SU-DHL-6 (cell line): ENCODE data around the gene IFIT5.
"Not testable (repeated sequence)": the region's sequence is repeated elsewhere in the genome, so short reads cannot be mapped to it uniquely, and the experiment has no call there.

Experiments
- H2AFZ ChIP-seq: fragments of 200-600 bp; sonication (generic); 2 replicates; pipeline ENCODE4 v1.6.1; 2014; ENCODE audit warnings: low read depth, mild to moderate bottlenecking, moderate library complexity, mixed read lengths, antibody characterized with exemption, low read length; ENCODE audit not compliant: severe bottlenecking
- H3F3A ChIP-seq: fragments of 200-600 bp; shearing (Covaris generic); 2 replicates; pipeline ENCODE4 v1.6.0; 2016; ENCODE audit warnings: antibody characterized with exemption, mild to moderate bottlenecking; ENCODE audit not compliant: insufficient read depth
- H3K27ac ChIP-seq: fragments of 200-600 bp; sonication (generic); 2 replicates; pipeline ENCODE4 v1.5.1; 2016; ENCODE audit warnings: low read depth, mild to moderate bottlenecking, low read length, moderate library complexity, mixed read lengths
- H3K27me3 ChIP-seq: fragments of 200-600 bp; sonication (generic), shearing (Covaris generic); 2 replicates; pipeline ENCODE4 v1.6.0; 2014; ENCODE audit warnings: mild to moderate bottlenecking, low read length
- H3K36me3 ChIP-seq: fragments of 200-600 bp; sonication (generic); 2 replicates; pipeline ENCODE4 v1.6.1; 2014; ENCODE audit warnings: mild to moderate bottlenecking, low read length, mixed read lengths
- H3K4me2 ChIP-seq: fragments of 300-600, 200-600 bp; shearing (Covaris generic), sonication (generic); 2 replicates; pipeline ENCODE4 v1.6.0; 2014; ENCODE audit warnings: low read length, low read depth, mild to moderate bottlenecking; ENCODE audit not compliant: poor library complexity, severe bottlenecking
- H3K4me3 ChIP-seq: fragments of 200-600 bp; sonication (generic); 2 replicates; pipeline ENCODE4 v1.5.1; 2014; ENCODE audit warnings: antibody characterized with exemption, low read length, mild to moderate bottlenecking, mixed read lengths; ENCODE audit not compliant: insufficient read depth, poor library complexity, severe bottlenecking
- H3K79me2 ChIP-seq: fragments of 200-600 bp; sonication (generic); 2 replicates; pipeline ENCODE4 v1.6.1; 2014; ENCODE audit warnings: mild to moderate bottlenecking, low read length, moderate library complexity; ENCODE audit not compliant: insufficient read depth
- H3K9ac ChIP-seq: fragments of 200-600 bp; sonication (generic); 2 replicates; pipeline ENCODE4 v1.7.0; 2014; ENCODE audit warnings: mild to moderate bottlenecking, low read length
- H3K9me2 ChIP-seq: fragments of 200-600 bp; sonication (generic); replicated peaks from 2 replicates; pipeline ENCODE4 v1.6.1; 2014; ENCODE audit warnings: low read length; ENCODE audit not compliant: insufficient read depth
- H3K9me3 ChIP-seq: fragments of 200-600 bp; sonication (generic); 2 replicates; pipeline ENCODE4 v1.6.1; 2014; ENCODE audit warnings: low read length, mixed read lengths; ENCODE audit not compliant: insufficient read depth
- H4K20me1 ChIP-seq: fragments of 200-600 bp; sonication (generic); 2 replicates; pipeline ENCODE4 v1.6.1; 2014; ENCODE audit warnings: low read depth, mild to moderate bottlenecking, antibody characterized with exemption, low read length, moderate library complexity, mixed read lengths
- EZH2phosphoT487 ChIP-seq: fragments of 200-600 bp; sonication (generic), shearing (Covaris generic); conservative IDR thresholded peaks from 2 replicates; pipeline ENCODE4 v1.6.1; 2018; ENCODE audit warnings: mild to moderate bottlenecking, antibody characterized with exemption, low read length, moderate library complexity, mixed read lengths
- TF ChIP-seq, protein P1 (sequence below): fragments of 200-600 bp; sonication (generic); IDR thresholded peaks from one replicate; pipeline ENCODE4 v1.5.1; 2017; ENCODE audit warnings: antibody characterized with exemption, mild to moderate bottlenecking, low read length, moderate library complexity; ENCODE audit not compliant: insufficient read depth, poor library complexity, severe bottlenecking

The IFIT5 gene

GRCh38 chr10:89442289-89442688 lies 27.9 kb downstream of the IFIT5 start:
- H3K9me3 ChIP-seq, result no peaks in the 10 kb centered on the region
- no peak overlapping the region for H3K4me3 ChIP-seq
- H3K79me2 ChIP-seq, result no peaks in the 10 kb centered on the region
- H3K27me3 ChIP-seq, result no peaks in the 10 kb centered on the region
- H3K27ac ChIP-seq, result no peak overlapping the region
- H3K9me2 ChIP-seq, result no peaks in the 10 kb centered on the region
- H3K9ac ChIP-seq, result no peak overlapping the region
- no peaks in the 10 kb centered on the region for H3F3A ChIP-seq
- TF ChIP-seq, protein P1, sequence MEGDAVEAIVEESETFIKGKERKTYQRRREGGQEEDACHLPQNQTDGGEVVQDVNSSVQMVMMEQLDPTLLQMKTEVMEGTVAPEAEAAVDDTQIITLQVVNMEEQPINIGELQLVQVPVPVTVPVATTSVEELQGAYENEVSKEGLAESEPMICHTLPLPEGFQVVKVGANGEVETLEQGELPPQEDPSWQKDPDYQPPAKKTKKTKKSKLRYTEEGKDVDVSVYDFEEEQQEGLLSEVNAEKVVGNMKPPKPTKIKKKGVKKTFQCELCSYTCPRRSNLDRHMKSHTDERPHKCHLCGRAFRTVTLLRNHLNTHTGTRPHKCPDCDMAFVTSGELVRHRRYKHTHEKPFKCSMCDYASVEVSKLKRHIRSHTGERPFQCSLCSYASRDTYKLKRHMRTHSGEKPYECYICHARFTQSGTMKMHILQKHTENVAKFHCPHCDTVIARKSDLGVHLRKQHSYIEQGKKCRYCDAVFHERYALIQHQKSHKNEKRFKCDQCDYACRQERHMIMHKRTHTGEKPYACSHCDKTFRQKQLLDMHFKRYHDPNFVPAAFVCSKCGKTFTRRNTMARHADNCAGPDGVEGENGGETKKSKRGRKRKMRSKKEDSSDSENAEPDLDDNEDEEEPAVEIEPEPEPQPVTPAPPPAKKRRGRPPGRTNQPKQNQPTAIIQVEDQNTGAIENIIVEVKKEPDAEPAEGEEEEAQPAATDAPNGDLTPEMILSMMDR, result no peak
- no peak for TF ChIP-seq EZH2phosphoT487
- no peaks in the 10 kb centered on the region for H4K20me1 ChIP-seq
- H3K36me3 ChIP-seq, result no peaks in the 10 kb centered on the region
- no peak overlapping the region for H3K4me2 ChIP-seq
- no peak overlapping the region for H2AFZ ChIP-seq

- H3K27ac ChIP-seq, H3K4me2 ChIP-seq, H3K9me2 ChIP-seq, H4K20me1 ChIP-seq, H3K4me3 ChIP-seq, H3F3A ChIP-seq, H3K9me3 ChIP-seq, H2AFZ ChIP-seq, H3K9ac ChIP-seq, H3K79me2 ChIP-seq, H3K27me3 ChIP-seq, H3K36me3 ChIP-seq: not testable (repeated sequence)
Measured at GRCh38 chr10:89444819-89445218, 30.5 kb downstream of the IFIT5 start.

DNA sequence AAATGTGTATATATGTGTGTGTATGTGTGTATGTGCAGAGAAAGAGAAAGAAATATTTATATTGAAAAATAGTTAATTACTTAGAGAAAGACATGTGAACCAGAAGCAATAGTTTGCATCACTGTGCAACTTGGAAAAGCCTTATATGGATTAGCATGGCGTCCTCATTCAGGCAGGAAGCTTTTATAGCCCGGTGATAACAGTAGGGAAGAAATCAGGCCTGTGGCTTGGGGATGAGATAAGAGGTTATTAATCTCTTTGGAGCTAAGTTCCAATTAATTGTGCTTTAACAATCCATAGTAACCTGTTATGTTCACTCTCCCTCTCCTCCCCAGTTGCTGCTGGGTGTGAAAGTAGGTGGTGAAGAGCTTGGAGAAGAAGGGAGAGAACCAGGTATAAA lies 36.5 kb downstream of the IFIT5 start:
- no peaks in the 10 kb centered on the region for H3K27me3 ChIP-seq
- TF ChIP-seq, protein P1, result no peak
- TF ChIP-seq EZH2phosphoT487, result no peak

GRCh38 chr10:89452193-89452592 lies 37.8 kb downstream of the IFIT5 start:
- Histone ChIP-seq H3K27ac (no peak overlapping the region), H3K79me2 (no peaks in the 10 kb centered on the region), H3K9me3 (no peaks in the 10 kb centered on the region), H3K9me2 (no peaks in the 10 kb centered on the region), H4K20me1 (no peaks in the 10 kb centered on the region), H3K4me2 (no peak overlapping the region), H2AFZ (no peak overlapping the region), H3F3A (no peaks in the 10 kb centered on the region), H3K36me3 (no peaks in the 10 kb centered on the region), H3K9ac (no peak overlapping the region), H3K27me3 (no peaks in the 10 kb centered on the region), H3K4me3 (no peak overlapping the region)
- TF ChIP-seq, protein P1, result no peak
- TF ChIP-seq EZH2phosphoT487, result no peak

More for the DNA sequence above, 36.5 kb downstream of the IFIT5 start:
- H3K9me3 ChIP-seq, result no peaks in the 10 kb centered on the region
- H3F3A ChIP-seq, result no peaks in the 10 kb centered on the region
- H3K36me3 ChIP-seq, result no peaks in the 10 kb centered on the region
- no peak overlapping the region for H2AFZ ChIP-seq
- H3K4me3 ChIP-seq, result no peak overlapping the region
- H4K20me1 ChIP-seq, result no peaks in the 10 kb centered on the region
- H3K4me2 ChIP-seq, result no peak overlapping the region
- no peak overlapping the region for H3K9ac ChIP-seq
- H3K9me2 ChIP-seq, result no peaks in the 10 kb centered on the region
- H3K27ac ChIP-seq, result no peak overlapping the region
- no peaks in the 10 kb centered on the region for H3K79me2 ChIP-seq
